ENCODE data around the gene TLR9.

DNA sequence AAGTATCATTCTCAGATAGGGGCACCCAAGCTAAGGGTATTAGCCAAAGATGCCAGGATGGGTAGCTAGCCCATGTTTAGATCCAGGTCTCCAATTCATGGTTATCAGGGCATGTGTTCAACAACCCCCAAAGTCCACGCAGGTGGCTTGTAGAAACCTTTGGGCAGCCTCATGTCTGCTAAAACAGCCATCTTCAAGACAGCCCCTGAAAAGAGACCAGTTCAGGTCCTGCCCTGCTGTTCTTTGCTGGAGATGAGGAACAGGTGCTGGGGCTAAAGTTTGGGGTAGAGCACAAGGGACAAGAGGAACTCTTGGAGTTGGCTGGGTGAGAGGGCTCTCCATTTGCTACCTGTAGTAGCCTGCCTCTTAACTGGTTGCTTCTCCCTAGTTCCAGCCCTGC, 24.7 kb upstream of the TLR9 start:
- TF ChIP-seq TAF1 (IDR thresholded peaks at IDR 0.05; ENCODE audit: low read depth): no peak
- TF ChIP-seq EP300 (IDR thresholded peaks at IDR 0.05; ENCODE audit: borderline replicate concordance): no peak
- TF ChIP-seq CREB1 (IDR thresholded peaks at IDR 0.05; ENCODE audit: low read depth): no peak
- TF ChIP-seq YY1 (IDR thresholded peaks at IDR 0.05; ENCODE audit: low read depth): no peak
- TF ChIP-seq NFIC (IDR thresholded peaks at IDR 0.05): no peak
- TF ChIP-seq ZBTB7A (IDR thresholded peaks at IDR 0.05; ENCODE audit: low read depth): no peak
- no peak for TF ChIP-seq TCF12 (IDR thresholded peaks at IDR 0.05; ENCODE audit: low read depth)
- no peak for TF ChIP-seq TEAD4 (IDR thresholded peaks at IDR 0.05)
- TF ChIP-seq, protein P1, sequence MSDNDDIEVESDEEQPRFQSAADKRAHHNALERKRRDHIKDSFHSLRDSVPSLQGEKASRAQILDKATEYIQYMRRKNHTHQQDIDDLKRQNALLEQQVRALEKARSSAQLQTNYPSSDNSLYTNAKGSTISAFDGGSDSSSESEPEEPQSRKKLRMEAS (IDR thresholded peaks at IDR 0.05): no peak
- TF ChIP-seq, protein P2, sequence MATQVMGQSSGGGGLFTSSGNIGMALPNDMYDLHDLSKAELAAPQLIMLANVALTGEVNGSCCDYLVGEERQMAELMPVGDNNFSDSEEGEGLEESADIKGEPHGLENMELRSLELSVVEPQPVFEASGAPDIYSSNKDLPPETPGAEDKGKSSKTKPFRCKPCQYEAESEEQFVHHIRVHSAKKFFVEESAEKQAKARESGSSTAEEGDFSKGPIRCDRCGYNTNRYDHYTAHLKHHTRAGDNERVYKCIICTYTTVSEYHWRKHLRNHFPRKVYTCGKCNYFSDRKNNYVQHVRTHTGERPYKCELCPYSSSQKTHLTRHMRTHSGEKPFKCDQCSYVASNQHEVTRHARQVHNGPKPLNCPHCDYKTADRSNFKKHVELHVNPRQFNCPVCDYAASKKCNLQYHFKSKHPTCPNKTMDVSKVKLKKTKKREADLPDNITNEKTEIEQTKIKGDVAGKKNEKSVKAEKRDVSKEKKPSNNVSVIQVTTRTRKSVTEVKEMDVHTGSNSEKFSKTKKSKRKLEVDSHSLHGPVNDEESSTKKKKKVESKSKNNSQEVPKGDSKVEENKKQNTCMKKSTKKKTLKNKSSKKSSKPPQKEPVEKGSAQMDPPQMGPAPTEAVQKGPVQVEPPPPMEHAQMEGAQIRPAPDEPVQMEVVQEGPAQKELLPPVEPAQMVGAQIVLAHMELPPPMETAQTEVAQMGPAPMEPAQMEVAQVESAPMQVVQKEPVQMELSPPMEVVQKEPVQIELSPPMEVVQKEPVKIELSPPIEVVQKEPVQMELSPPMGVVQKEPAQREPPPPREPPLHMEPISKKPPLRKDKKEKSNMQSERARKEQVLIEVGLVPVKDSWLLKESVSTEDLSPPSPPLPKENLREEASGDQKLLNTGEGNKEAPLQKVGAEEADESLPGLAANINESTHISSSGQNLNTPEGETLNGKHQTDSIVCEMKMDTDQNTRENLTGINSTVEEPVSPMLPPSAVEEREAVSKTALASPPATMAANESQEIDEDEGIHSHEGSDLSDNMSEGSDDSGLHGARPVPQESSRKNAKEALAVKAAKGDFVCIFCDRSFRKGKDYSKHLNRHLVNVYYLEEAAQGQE (IDR thresholded peaks at IDR 0.05; ENCODE audit: low read depth): no peak
- no peak for TF ChIP-seq RAD21 (IDR thresholded peaks at IDR 0.05; ENCODE audit: low read depth)

Data from Ishikawa (cell line).